Trophoblast cell (in vitro differentiated cells and primary cell): ENCODE measurements around the gene ST14.

Experiments used
- DNase-seq, 2 donors: peaks; one replicate each; pipeline ENCODE4 v3.0.0-alpha.2; 2016
- H2AFZ ChIP-seq: 2 replicates; pipeline ENCODE4 v1.6.1; 2013; ENCODE audit warnings: low read length, moderate library complexity, mild to moderate bottlenecking; ENCODE audit not compliant: insufficient read depth, poor library complexity
- H2AK5ac ChIP-seq: 2 replicates; pipeline ENCODE4 v1.6.1; 2013; ENCODE audit warnings: mild to moderate bottlenecking, low read length
- H2BK120ac ChIP-seq: 2 replicates; pipeline ENCODE4 v1.6.1; 2013; ENCODE audit warnings: low read length, mild to moderate bottlenecking, moderate library complexity; ENCODE audit not compliant: insufficient read depth, poor library complexity
- H2BK12ac ChIP-seq: 2 replicates; pipeline ENCODE4 v1.6.1; 2013; ENCODE audit warnings: mild to moderate bottlenecking, low read length, moderate library complexity
- H2BK5ac ChIP-seq: 2 replicates; pipeline ENCODE4 v1.6.1; 2013; ENCODE audit warnings: low read length, low read depth, moderate library complexity, mild to moderate bottlenecking; ENCODE audit not compliant: poor library complexity
- H3K14ac ChIP-seq: 2 replicates; pipeline ENCODE4 v1.6.1; 2013; ENCODE audit warnings: mild to moderate bottlenecking, low read length
- H3K18ac ChIP-seq: 2 replicates; pipeline ENCODE4 v1.6.1; 2013; ENCODE audit warnings: mild to moderate bottlenecking, low read length
- H3K23ac ChIP-seq: 2 replicates; pipeline ENCODE4 v1.6.1; 2013; ENCODE audit warnings: low read length
- H3K27ac ChIP-seq: 2 replicates; pipeline ENCODE4 v1.5.1; 2013; ENCODE audit warnings: low read depth, mild to moderate bottlenecking, inconsistent platforms, low read length, moderate library complexity
- H3K27me3 ChIP-seq: 2 replicates; pipeline ENCODE4 v1.6.1; 2013; ENCODE audit warnings: inconsistent platforms, mild to moderate bottlenecking, low read length, moderate library complexity; ENCODE audit not compliant: insufficient read depth
- H3K36me3 ChIP-seq, 2 experiments: 1 replicate in 1 of 2; 2 replicates in 1 of 2; pipeline ENCODE4 v1.6.1; 2013; ENCODE audit warnings: low read length in 2 of 2, mild to moderate bottlenecking in 2 of 2, moderate library complexity in 1 of 2; ENCODE audit not compliant: insufficient read depth in 2 of 2, control insufficient read depth in 1 of 2
- H3K4ac ChIP-seq: 2 replicates; pipeline ENCODE4 v1.6.1; 2013; ENCODE audit warnings: low read depth, mild to moderate bottlenecking, low read length, moderate library complexity
- H3K4me1 ChIP-seq, 2 experiments: 1 replicate in 1 of 2; 2 replicates in 1 of 2; pipeline ENCODE4 v1.6.1; 2013; ENCODE audit warnings: low read length in 2 of 2, mild to moderate bottlenecking in 2 of 2, moderate library complexity in 1 of 2; ENCODE audit not compliant: insufficient read depth in 2 of 2, control insufficient read depth in 1 of 2
- H3K4me2 ChIP-seq: 2 replicates; pipeline ENCODE4 v1.6.1; 2013; ENCODE audit warnings: inconsistent platforms, mild to moderate bottlenecking, low read length, moderate library complexity
- H3K4me3 ChIP-seq: 2 replicates; pipeline ENCODE4 v1.5.1; 2013; ENCODE audit warnings: mild to moderate bottlenecking, low read depth, low read length, inconsistent platforms
- H3K79me1 ChIP-seq: one replicate; pipeline ENCODE4 v1.6.1; 2013; ENCODE audit warnings: low read length
- H3K79me2 ChIP-seq: 2 replicates; pipeline ENCODE4 v1.6.1; 2013; ENCODE audit warnings: low read length, mild to moderate bottlenecking; ENCODE audit not compliant: control insufficient read depth, insufficient read depth, poor library complexity
- H3K9ac ChIP-seq: 2 replicates; pipeline ENCODE4 v1.6.1; 2013; ENCODE audit warnings: mild to moderate bottlenecking, low read length
- H3K9me3 ChIP-seq: 2 replicates; pipeline ENCODE4 v1.6.1; 2013; ENCODE audit warnings: low read depth, mild to moderate bottlenecking, control low read depth, inconsistent platforms, low read length; ENCODE audit not compliant: insufficient read depth
- H4K12ac ChIP-seq: 2 replicates; pipeline ENCODE4 v1.6.1; 2013; ENCODE audit warnings: low read depth, mild to moderate bottlenecking, low read length, moderate library complexity
- H4K8ac ChIP-seq: 2 replicates; pipeline ENCODE4 v1.6.1; 2013; ENCODE audit warnings: low read depth, mild to moderate bottlenecking, low read length, moderate library complexity
- H4K91ac ChIP-seq: one replicate; pipeline ENCODE4 v1.6.1; 2013; ENCODE audit warnings: low read depth, mild to moderate bottlenecking, low read length, moderate library complexity
- WGBS: extraction: QIAGEN DNeasy Blood & Tissue Kit; methylation state at CpG from one replicate; pipeline ENCODE4 v1.1.7; 2013; ENCODE audit warnings: missing lambda C conversion rate; ENCODE audit not compliant: insufficient read length, insufficient coverage; ENCODE audit errors: extremely low coverage; 5-methylcytosine and 5-hydroxymethylcytosine counted together

ST14 gene

GRCh38 chr11:130234315-130234714, 74.7 kb downstream of the ST14 start:
- H3K36me3 ChIP-seq = peaks cover 3 to 7% of the 10 kb centered on the region in 2 experiments
- H3K9me3 ChIP-seq = no peaks in the 10 kb centered on the region
- H4K8ac ChIP-seq = no peak overlapping the region
- no peak overlapping the region for H2AFZ ChIP-seq
- no peaks in the 10 kb centered on the region for H3K4me1 ChIP-seq
- no peak overlapping the region for H3K4me2 ChIP-seq
- no peak overlapping the region for H2BK12ac ChIP-seq
- H4K91ac ChIP-seq = no peak overlapping the region
- H2BK5ac ChIP-seq = no peak overlapping the region
- no peak overlapping the region for H3K18ac ChIP-seq
- no peak overlapping the region for H3K4ac ChIP-seq
- no peak overlapping the region for H2BK120ac ChIP-seq
- H3K79me1 ChIP-seq = no peaks in the 10 kb centered on the region
- H3K4me3 ChIP-seq = no peak overlapping the region
- H3K27ac ChIP-seq = no peak overlapping the region
- H4K12ac ChIP-seq = no peak overlapping the region
- H3K23ac ChIP-seq = no peak overlapping the region
- no peak overlapping the region for H3K9ac ChIP-seq
- no peaks in the 10 kb centered on the region for H3K27me3 ChIP-seq
- H3K79me2 ChIP-seq = no peaks in the 10 kb centered on the region
- no peak overlapping the region for H3K14ac ChIP-seq
- no peak overlapping the region for H2AK5ac ChIP-seq
- no peak for DNase-seq

DNA sequence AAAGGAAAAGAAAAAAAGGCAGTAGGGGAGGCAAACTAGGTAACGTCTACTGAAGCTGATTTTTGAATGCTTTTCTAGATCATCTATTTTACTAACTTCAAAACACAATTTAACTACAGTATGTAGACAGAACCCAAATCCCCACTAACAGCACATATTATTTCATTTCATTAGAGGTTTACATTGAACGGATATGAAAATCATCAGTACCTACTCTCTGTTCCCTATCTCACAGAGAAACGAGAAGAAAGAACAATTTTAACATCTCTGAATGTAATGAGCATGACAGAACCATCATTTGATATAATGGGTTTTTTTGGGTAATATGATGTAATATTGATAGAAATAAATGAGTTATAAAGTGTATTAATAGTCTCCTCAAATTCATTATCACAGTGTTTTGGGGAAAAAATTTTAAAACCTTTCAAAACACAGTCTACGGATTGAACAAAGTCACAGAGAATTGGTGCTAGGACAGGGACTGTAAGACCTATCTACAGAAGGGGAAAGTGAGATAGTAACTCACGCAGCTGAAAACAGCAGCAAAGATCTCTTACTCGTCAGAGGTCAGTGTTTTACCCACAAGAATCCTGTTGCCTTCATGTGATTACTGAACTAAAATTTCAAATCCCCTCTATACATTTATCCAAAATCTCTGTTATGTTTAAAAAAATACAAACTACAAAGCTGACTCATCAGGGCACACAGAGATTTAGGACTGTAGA, 77.9 kb downstream of the ST14 start:
- peaks cover 3 to 7% of the 10 kb centered on the region in 2 experiments for H3K36me3 ChIP-seq
- no peak overlapping the region for H2BK5ac ChIP-seq
- H3K4me3 ChIP-seq = no peak overlapping the region
- no peak overlapping the region for H2BK120ac ChIP-seq
- H2BK12ac ChIP-seq = no peak overlapping the region
- no peaks in the 10 kb centered on the region for H3K79me1 ChIP-seq
- H3K27ac ChIP-seq = no peak overlapping the region
- H3K23ac ChIP-seq = no peak overlapping the region
- no peak overlapping the region for H2AK5ac ChIP-seq
- no peak overlapping the region for H3K9ac ChIP-seq
- no peaks in the 10 kb centered on the region for H3K79me2 ChIP-seq
- H3K14ac ChIP-seq = no peak overlapping the region
- H4K91ac ChIP-seq = no peak overlapping the region
- H3K4ac ChIP-seq = no peak overlapping the region
- H4K8ac ChIP-seq = no peak overlapping the region
- no peak overlapping the region for H3K4me2 ChIP-seq
- no peaks in the 10 kb centered on the region for H3K9me3 ChIP-seq
- no peaks in the 10 kb centered on the region for H3K4me1 ChIP-seq
- no peak for DNase-seq
- no peaks in the 10 kb centered on the region for H3K27me3 ChIP-seq
- H3K18ac ChIP-seq = no peak overlapping the region
- no CpG with 5 or more reads among the region's 6 CpGs for WGBS
- H2AFZ ChIP-seq = no peak overlapping the region
- no peak overlapping the region for H4K12ac ChIP-seq

GRCh38 chr11:130241713-130242112, 82.1 kb downstream of the ST14 start:
- Histone ChIP-seq H4K91ac (no peak overlapping the region), H3K27me3 (no peaks in the 10 kb centered on the region), H4K8ac (no peak overlapping the region), H2BK12ac (no peak overlapping the region), H3K14ac (no peak overlapping the region), H3K79me2 (no peaks in the 10 kb centered on the region), H3K4me2 (no peak overlapping the region), H3K23ac (no peak overlapping the region), H3K9me3 (no peaks in the 10 kb centered on the region), H3K18ac (no peak overlapping the region), H3K79me1 (no peaks in the 10 kb centered on the region), H3K9ac (no peak overlapping the region), H3K4ac (no peak overlapping the region), H2BK5ac (no peak overlapping the region), H3K36me3 (peaks cover 1 to 3% of the 10 kb centered on the region in 2 experiments), H2BK120ac (no peak overlapping the region), H3K4me1 (no peaks in the 10 kb centered on the region), H2AFZ (no peak overlapping the region), H2AK5ac (no peak overlapping the region), H3K27ac (no peak overlapping the region), H3K4me3 (no peak overlapping the region), H4K12ac (no peak overlapping the region)
- no peak for DNase-seq
- no CpG with 5 or more reads among the region's 2 CpGs for WGBS

DNA sequence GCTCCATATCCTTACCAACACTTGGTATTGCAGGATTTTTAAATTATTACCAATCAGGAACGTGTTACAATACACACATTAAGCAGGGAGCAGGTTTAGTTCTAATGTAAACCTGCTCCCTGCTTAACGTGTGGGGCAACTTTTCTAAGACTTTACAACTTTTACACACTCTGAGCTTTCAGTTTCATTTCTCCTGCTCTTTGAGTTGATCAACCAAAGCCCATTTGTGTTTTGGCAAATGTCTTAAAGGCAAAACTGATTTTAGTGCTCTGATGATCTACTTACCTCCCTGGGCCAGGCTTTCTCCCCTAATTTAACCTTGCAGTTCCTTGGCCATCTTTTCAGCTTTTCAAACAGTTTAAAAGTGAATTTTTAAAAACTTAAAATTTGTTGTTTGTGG, 84.2 kb downstream of the ST14 start:
- no peaks in the 10 kb centered on the region for H3K79me1 ChIP-seq
- no peak overlapping the region for H4K12ac ChIP-seq
- H3K4me1 ChIP-seq = no peaks in the 10 kb centered on the region
- H3K36me3 ChIP-seq = no peaks in the 10 kb centered on the region
- H3K9me3 ChIP-seq = no peaks in the 10 kb centered on the region
- DNase-seq = no peak
- H3K79me2 ChIP-seq = no peaks in the 10 kb centered on the region
- H3K4me3 ChIP-seq = no peak overlapping the region
- WGBS = no CpG with 5 or more reads among the region's 2 CpGs
- H3K27ac ChIP-seq = no peak overlapping the region
- no peak overlapping the region for H2AFZ ChIP-seq
- H4K8ac ChIP-seq = no peak overlapping the region
- H3K4me2 ChIP-seq = no peak overlapping the region
- no peak overlapping the region for H2AK5ac ChIP-seq
- H2BK12ac ChIP-seq = no peak overlapping the region
- no peak overlapping the region for H3K4ac ChIP-seq
- H2BK5ac ChIP-seq = no peak overlapping the region
- no peak overlapping the region for H3K9ac ChIP-seq
- H3K18ac ChIP-seq = no peak overlapping the region
- H3K27me3 ChIP-seq = no peaks in the 10 kb centered on the region
- no peak overlapping the region for H2BK120ac ChIP-seq
- no peak overlapping the region for H3K23ac ChIP-seq
- H3K14ac ChIP-seq = no peak overlapping the region
- H4K91ac ChIP-seq = no peak overlapping the region
